GM12892 (cell line): ENCODE data around the gene CTXN2.

ENCODE experiments used
- POLR2A ChIP-seq: IDR thresholded peaks from 2 replicates; pipeline ENCODE4 v1.6.1; 2011; ENCODE audit warnings: low read depth, low read length, control low read depth
- POLR2AphosphoS5 ChIP-seq: IDR thresholded peaks from 2 replicates; pipeline ENCODE4 v1.6.1; 2011; ENCODE audit warnings: low read depth, low read length, control low read depth
- TAF1 ChIP-seq: IDR thresholded peaks from 2 replicates; pipeline ENCODE4 v1.6.1; 2011; ENCODE audit warnings: low read depth, mild to moderate bottlenecking, control low read depth, low read length, borderline replicate concordance

- TF ChIP-seq POLR2A: no peak
- no peak for TF ChIP-seq TAF1
- no peak for TF ChIP-seq POLR2AphosphoS5
Measured at GRCh38 chr15:48168616-48169015, 22.8 kb upstream of the CTXN2 start.
